ENCODE measurements around the gene CLRN2. TPM values are rescaled to one million over a fixed set of nuclear protein-coding genes. Genes with fewer than 3 reads are reported as not detected.

The CLRN2 gene
- total and polyA plus RNA-seq, 3 donors from 2014 or later = not detected

- H3K27me3 ChIP-seq = no peaks in the 10 kb centered on the region
- H3K27ac ChIP-seq = no peak overlapping the region
- TF ChIP-seq POLR2A (IDR thresholded peaks at IDR 0.05) (no peak), CTCF (IDR thresholded peaks at IDR 0.05) (no peak)
- H3K36me3 ChIP-seq (ENCODE audit: low read depth, missing control alignments) = no peaks in the 10 kb centered on the region
- no peaks in the 10 kb centered on the region for H3K9me3 ChIP-seq
- DNase-seq = no peak
- intact Hi-C loops (cut with DNase I; ENCODE audit: low total_unique reads) = loop anchor here (5.0 kb wide), 1 partner anchor 91 kb away; no protein-coding TSS in a partner anchor
- no peaks in the 10 kb centered on the region for H3K4me1 ChIP-seq
- H3K4me3 ChIP-seq = no peak overlapping the region
- 50 to 67% methylated on average over 10 of the region's 10 CpGs for WGBS, 2 donors
Measured at GRCh38 chr4:17546222-17546621, 31.3 kb downstream of the CLRN2 start.

- WGBS, 2 donors = 66 to 72% methylated on average over 9 to 12 of the region's 12 CpGs
- Histone ChIP-seq H3K36me3 (ENCODE audit: low read depth, missing control alignments) (no peaks in the 10 kb centered on the region), H3K4me1 (no peaks in the 10 kb centered on the region), H3K4me3 (no peak overlapping the region), H3K27me3 (no peaks in the 10 kb centered on the region), H3K9me3 (no peaks in the 10 kb centered on the region), H3K27ac (no peak overlapping the region)
- TF ChIP-seq POLR2A (IDR thresholded peaks at IDR 0.05) (no peak), CTCF (IDR thresholded peaks at IDR 0.05) (no peak)
- intact Hi-C loops (cut with DNase I; ENCODE audit: low total_unique reads) = loop anchor here (5.0 kb wide), 1 partner anchor 91 kb away; no protein-coding TSS in a partner anchor
- no peak for DNase-seq
Measured at GRCh38 chr4:17546678-17547077, 31.7 kb downstream of the CLRN2 start.

- 86 to 91% methylated on average over 3 of the region's 3 CpGs for WGBS, 2 donors
- Histone ChIP-seq H3K36me3 (ENCODE audit: low read depth, missing control alignments) (no peaks in the 10 kb centered on the region), H3K4me1 (no peaks in the 10 kb centered on the region), H3K27me3 (no peaks in the 10 kb centered on the region), H3K9me3 (no peaks in the 10 kb centered on the region), H3K27ac (no peak overlapping the region), H3K4me3 (no peak overlapping the region)
- TF ChIP-seq POLR2A (IDR thresholded peaks at IDR 0.05) = no peak
- no peak for TF ChIP-seq CTCF (IDR thresholded peaks at IDR 0.05)
- intact Hi-C loops (cut with DNase I; ENCODE audit: low total_unique reads) = no loop called here
- DNase-seq = no peak
Measured at GRCh38 chr4:17550549-17550948, 35.6 kb downstream of the CLRN2 start.

GRCh38 chr4:17552427-17552826, 37.5 kb downstream of the CLRN2 start:
- 53 to 59% methylated on average over 5 of the region's 5 CpGs for WGBS, 2 donors
- intact Hi-C loops (cut with DNase I; ENCODE audit: low total_unique reads) = no loop called here
- H3K27ac ChIP-seq = no peak overlapping the region
- no peaks in the 10 kb centered on the region for H3K36me3 ChIP-seq (ENCODE audit: low read depth, missing control alignments)
- H3K4me3 ChIP-seq = no peak overlapping the region
- H3K9me3 ChIP-seq = no peaks in the 10 kb centered on the region
- H3K4me1 ChIP-seq = no peaks in the 10 kb centered on the region
- no peak for TF ChIP-seq CTCF (IDR thresholded peaks at IDR 0.05)
- no peak for TF ChIP-seq POLR2A (IDR thresholded peaks at IDR 0.05)
- H3K27me3 ChIP-seq = no peaks in the 10 kb centered on the region
- DNase-seq = no peak

- H3K27ac ChIP-seq = no peak overlapping the region
- H3K4me1 ChIP-seq = no peaks in the 10 kb centered on the region
- DNase-seq = no peak
- intact Hi-C loops (cut with DNase I; ENCODE audit: low total_unique reads) = no loop called here
- no peaks in the 10 kb centered on the region for H3K9me3 ChIP-seq
- TF ChIP-seq POLR2A (IDR thresholded peaks at IDR 0.05) = no peak
- TF ChIP-seq CTCF (IDR thresholded peaks at IDR 0.05) = no peak
- H3K27me3 ChIP-seq = no peaks in the 10 kb centered on the region
- H3K4me3 ChIP-seq = no peak overlapping the region
- WGBS, 2 donors = 69 to 81% methylated on average over 4 of the region's 4 CpGs
- no peaks in the 10 kb centered on the region for H3K36me3 ChIP-seq (ENCODE audit: low read depth, missing control alignments)
Measured at GRCh38 chr4:17554568-17554967, 39.6 kb downstream of the CLRN2 start.
